ENCODE data around the gene VPS13D. TPM values are rescaled to one million over a fixed set of nuclear protein-coding genes. Genes with fewer than 3 reads are reported as not detected.

Gene VPS13D
- total and polyA plus RNA-seq, 10 of the 15 experiments (the other 5 are each of a cell fraction or from before 2014, with no cell fraction given): 1.4 to 16.9 (median 8.5) TPM

GRCh38 chr1:12301518-12302237, 71.8 kb downstream of the VPS13D start (continued):
- TF ChIP-seq CHD4 (IDR thresholded peaks at IDR 0.05) (no peak), HDAC2 (IDR thresholded peaks at IDR 0.05) (no peak), E2F8 (IDR thresholded peaks at IDR 0.05; ENCODE audit: low read depth, partially characterized antibody) (no peak), RFX5 (IDR thresholded peaks at IDR 0.05; ENCODE audit: low read depth, low read length) (no peak), ZBED1 (IDR thresholded peaks at IDR 0.05; ENCODE audit: borderline replicate concordance) (no peak), TARDBP (IDR thresholded peaks at IDR 0.05; ENCODE audit: borderline replicate concordance) (no peak)

- CTCF ChIA-PET: interaction anchor here (0.9 kb wide), 1 partner anchor 354 kb away, joined by 3 read pairs; no protein-coding TSS in a partner anchor
- no peaks in the 10 kb centered on the region; the same call in 2 of the 3 replicates for H3K9me3 ChIP-seq (replicated peaks; ENCODE audit: control insufficient read depth, insufficient read depth, low read length)
- no peaks in the 10 kb centered on the region for H3K79me2 ChIP-seq (ENCODE audit: control insufficient read depth, insufficient read depth, low read length)
- intact Hi-C loops (cut with micrococcal nuclease; ENCODE audit: unreplicated experiment): no loop called here
- in situ Hi-C loops (cut with MboI): no loop called here
- no peak for TF ChIP-seq ZBTB4 (CRISPR knock-in tag; IDR thresholded peaks at IDR 0.05)
- no peak for TF ChIP-seq RAD51 (IDR thresholded peaks at IDR 0.05)
- TF ChIP-seq CREB1 (IDR thresholded peaks at IDR 0.05; ENCODE audit: low read depth): no peak
- TF ChIP-seq MXI1 (IDR thresholded peaks at IDR 0.05; ENCODE audit: low read depth, low read length): no peak
- no peak for TF ChIP-seq NBN (IDR thresholded peaks at IDR 0.05)
- no peak for TF ChIP-seq CHD4 (IDR thresholded peaks at IDR 0.05)
- H3K27me3 ChIP-seq (replicated peaks in 1 of 2; ENCODE audit: control insufficient read depth in 2 of 2, insufficient read depth in 2 of 2, low read length in 1 of 2): no peaks in the 10 kb centered on the region
- SMC1A ChIA-PET (ENCODE audit: uncharacterized antibody, unreplicated experiment): interaction anchor here (0.7 to 1.4 kb wide), 2 partner anchors 12 to 158 kb away, joined by 3 to 4 read pairs; no protein-coding TSS in a partner anchor
- no peaks in the 10 kb centered on the region for H3K4me1 ChIP-seq (ENCODE audit: control insufficient read depth, insufficient read depth, low read length)
- H3K4me2 ChIP-seq (ENCODE audit: control insufficient read depth, insufficient read depth): no peak overlapping the region
- WGBS (ENCODE audit: insufficient coverage, insufficient replicate concordance, low lambda C conversion rate, missing lambda C conversion rate): 93% methylated on average over 2 of the region's 2 CpGs
- POLR2A ChIA-PET: interaction anchor here (0.6 kb wide), 1 partner anchor 261 kb away, joined by 5 read pairs; no protein-coding TSS in a partner anchor
- no peak overlapping the region for H3K27ac ChIP-seq (ENCODE audit: control insufficient read depth, insufficient read depth)
- no peak overlapping the region for H3K9ac ChIP-seq (ENCODE audit: control insufficient read depth, insufficient read depth, low read length)
- no peak overlapping the region for H2AFZ ChIP-seq (ENCODE audit: control insufficient read depth, low read depth, low read length)
- DNase-seq (ENCODE audit: low read depth, low spot score) (no peak), ATAC-seq (no peak), FAIRE-seq (no peak)
- RAD21 ChIA-PET (ENCODE audit: unreplicated experiment): no interaction called here
- H4K20me1 ChIP-seq (ENCODE audit: control insufficient read depth, insufficient read depth): no peaks in the 10 kb centered on the region
- BruUV-seq (replicated peaks): no TSS peak
- H3K36me3 ChIP-seq (ENCODE audit: control insufficient read depth in 2 of 2, insufficient read depth in 2 of 2, low read length in 1 of 2): peaks cover 4 to 11% of the 10 kb centered on the region in 2 experiments; a peak in 3 of 4 replicates
- H3K4me3 ChIP-seq: no peak overlapping the region
Measured at GRCh38 chr1:12302798-12303447, 73.1 kb downstream of the VPS13D start.
